NCI-H146 treated with DMSO at 0.1 percent for 48 hours (cell line): Measurements from ENCODE around the gene PTGES3.
"Not testable (repeated sequence)": the region's sequence is repeated elsewhere in the genome, so short reads cannot be mapped to it uniquely, and the experiment has no call there.

Experiments
- DNase-seq: peaks from one replicate; lab custom pipeline; 2025; ENCODE audit not compliant: unreplicated experiment; lab: John Stamatoyannopoulos, UW

The PTGES3 gene

DNA sequence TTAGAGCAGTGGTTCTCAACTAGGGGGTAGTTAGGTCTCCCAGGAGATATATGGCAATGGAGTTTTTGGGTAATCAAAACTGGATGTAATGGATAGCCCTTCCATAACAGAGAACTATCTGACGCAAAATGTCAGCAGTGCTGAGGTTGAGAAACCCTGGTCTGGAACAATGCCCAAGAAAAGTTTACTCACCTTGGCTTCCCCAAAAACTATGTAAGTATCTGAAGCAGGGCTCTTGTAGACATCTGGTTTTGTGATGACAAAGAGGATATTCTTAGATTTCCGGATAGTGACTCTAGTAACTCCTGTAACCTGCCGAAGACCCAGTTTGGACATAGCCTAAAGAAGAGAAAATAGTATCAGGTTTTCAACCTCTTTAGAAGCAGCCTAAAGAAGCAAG lies 25.3 kb upstream of the PTGES3 start:
- DNase-seq, result no peak

DNA sequence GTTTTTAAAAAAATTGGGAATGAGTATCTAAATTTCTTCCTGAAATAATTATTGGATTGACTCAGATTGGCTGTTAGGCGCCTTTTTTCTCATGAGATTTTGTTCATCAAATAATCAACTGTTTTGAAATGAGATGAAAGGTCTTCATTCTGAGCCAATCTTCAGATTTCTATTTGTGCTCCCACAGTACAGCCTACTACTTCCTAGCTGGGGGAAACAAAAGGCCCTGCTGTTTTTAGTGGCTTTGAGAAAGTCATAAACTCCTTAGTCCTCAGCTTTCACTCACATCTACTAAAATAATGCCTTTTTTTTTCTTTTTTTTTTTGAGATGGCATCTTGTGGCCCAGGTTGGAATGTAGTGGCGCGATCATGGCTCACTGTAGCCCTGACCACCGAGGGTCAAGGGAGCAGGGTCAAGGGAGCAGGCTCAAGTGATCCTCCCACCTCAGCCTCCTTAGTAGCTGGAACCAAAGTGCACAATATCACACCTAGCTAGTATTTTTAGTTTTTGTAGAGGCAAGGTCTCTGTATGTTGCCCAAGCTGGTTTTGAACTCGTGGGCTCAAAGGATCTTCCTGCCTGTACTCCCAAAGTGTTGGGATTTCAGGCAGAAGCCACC lies 21.8 kb upstream of the PTGES3 start:
- no peak for DNase-seq

DNA sequence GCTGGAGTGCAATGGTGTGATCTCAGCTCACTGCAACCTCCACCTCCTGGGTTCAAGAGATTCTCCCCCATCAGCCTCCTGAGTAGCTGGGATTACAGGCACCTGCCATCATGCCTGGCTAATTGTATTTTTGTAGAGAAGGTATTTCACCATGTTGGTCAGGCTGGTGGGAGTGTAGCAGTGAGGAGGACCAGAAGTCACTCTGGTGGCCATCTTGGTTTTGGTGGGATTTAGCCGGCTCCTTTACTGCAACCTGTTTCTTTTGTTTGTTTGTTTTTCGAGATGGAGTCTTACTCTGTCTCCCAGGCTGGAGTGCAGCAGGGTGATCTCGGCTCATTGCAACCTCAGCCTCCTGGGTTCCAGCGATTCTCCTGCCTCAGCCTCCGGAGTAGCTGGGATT lies 16.4 kb upstream of the PTGES3 start:
- DNase-seq, result not testable (repeated sequence)

DNA sequence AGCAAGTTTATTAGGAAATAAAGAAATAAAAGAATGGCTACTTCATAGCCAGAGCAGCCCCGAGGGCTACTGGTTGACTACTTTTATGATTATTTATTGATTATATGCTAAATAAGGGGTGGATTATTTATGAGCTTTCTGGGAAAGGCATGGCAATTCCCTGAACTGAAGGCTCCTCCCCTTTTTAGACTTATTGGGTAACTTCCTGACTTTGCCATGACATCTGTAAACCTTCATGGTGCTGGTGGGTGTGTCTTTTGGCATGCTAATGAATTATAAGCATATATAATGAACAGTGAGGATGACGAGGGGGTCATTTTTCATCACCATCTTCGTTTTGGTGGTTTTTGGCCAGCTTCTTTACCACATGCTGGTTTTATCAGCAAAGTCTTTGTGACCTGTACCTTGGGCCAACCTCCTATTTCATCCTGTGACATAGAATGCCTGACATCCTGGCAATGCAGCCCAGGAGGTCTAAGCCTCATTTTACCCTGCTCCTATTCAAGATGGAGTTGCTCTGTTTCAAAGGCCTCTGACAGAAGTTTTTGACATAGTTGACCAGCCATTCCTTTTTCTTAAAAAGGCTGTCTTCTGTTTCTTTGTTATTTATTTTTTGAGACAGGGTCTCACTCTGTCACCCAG lies 11.1 kb upstream of the PTGES3 start:
- DNase-seq, result no peak

DNA sequence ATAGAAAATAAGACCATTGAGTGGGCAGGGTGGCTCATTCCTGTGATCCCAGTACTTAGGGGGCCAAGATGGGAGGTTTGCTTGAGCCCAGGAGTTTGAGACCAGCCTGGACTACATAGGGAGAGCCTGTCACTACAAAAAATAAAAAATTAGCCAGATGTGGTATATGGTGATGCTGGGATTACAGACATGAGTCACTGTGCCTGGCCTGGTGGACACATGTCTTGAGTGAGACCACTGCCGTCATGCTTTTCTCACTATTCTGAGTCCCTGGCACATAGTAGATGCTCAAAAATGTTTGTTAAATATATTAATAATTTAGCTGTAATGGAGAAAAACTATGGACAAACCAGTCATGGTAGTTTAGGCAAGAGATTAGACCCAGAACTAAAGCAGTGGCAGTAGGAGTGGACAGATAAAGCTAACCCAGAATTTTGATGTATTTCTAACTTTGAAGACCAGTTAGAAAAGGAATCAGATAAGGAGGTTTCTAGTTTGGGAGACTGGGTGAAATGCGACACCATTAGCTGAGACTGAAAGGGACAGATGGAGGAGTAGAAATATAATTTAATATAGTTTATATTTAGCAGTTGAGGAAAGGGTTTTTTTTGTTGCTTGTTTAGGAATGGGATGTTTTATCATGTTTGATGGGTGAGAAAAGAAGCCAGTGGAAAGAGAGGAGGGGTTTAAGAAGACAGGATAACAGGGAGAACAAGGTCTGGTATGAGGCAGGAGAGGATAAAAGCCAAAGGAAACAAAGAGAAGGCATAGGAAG lies 7.4 kb upstream of the PTGES3 start:
- no peak for DNase-seq

DNA sequence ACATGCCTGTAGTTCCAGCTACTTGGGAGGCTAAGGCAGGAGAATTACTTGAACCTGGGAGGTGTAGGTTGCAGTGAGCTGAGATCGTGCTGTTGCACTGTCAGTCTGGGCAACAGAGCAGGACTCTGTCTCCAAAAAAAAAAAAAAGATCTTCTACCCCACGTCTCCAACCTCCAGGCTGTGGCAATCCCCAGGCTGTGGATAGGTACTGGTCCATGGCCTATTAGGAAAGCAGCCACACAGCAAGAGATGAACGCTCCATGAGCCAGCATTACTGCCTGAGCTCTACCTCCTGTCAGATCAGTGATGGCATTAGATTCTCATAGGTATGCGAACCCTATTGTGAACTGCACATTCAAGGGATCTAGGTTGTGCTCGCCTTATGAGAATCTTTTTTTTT lies 6.1 kb upstream of the PTGES3 start:
- DNase-seq, result no peak

DNA sequence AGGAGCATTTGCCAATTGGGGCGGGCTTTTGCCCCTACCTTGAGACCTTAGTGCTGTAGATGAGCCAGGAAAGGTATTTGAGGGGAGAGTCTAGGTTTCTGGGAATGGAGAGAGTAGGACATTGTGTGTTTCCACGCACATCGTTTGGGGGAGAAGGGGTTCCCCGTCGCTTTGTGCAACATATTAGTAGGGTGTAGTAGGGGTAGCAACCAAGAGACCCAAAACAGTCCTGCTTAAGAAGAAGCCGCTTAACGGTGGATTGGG lies 694 bp upstream of the PTGES3 start:
- DNase-seq, result no peak

DNA sequence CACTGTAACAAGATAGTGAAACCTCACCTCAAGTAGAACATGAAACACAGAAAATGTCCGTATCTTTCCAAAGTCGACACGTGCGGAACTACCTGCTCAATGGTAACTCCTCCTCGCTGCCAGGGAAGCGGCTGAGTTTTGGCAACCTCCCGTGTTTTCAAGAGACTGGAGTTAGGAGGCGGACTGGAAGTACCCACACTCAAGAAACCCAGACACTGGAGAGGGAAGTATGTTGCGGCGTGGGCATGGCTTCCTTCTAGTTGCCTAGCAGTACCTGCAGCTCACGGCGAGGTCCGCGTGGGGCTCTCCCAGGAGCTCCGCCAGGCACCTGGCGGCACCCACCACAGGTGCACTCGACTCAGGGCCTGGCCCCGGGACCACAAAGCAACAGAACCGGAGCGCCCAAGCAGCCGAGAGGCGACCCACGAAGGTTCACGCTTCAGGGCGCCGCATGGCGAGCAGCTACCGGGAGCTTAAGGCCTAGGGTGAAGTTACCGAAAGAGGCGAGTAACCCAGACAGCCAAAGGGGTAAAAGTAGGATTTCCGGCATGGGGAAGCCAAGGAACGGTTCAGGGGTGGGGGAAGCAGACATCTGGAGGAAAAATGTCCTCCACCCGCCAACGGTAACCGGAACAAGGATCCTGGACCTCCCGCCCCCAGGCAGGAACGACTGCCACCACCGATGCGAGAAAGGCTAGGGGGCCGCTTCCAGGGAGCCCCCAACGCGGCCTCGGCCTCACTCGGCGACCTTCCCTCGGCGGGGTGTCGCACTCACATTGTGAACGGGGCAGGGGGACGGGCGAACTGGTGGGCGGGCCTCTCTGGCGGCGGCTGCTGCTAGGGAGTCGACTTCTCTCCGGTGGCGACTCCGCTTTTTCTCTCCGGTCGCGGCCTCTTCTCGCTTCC lies 608 bp downstream of the PTGES3 start:
- DNase-seq, result peak; percentile 27

DNA sequence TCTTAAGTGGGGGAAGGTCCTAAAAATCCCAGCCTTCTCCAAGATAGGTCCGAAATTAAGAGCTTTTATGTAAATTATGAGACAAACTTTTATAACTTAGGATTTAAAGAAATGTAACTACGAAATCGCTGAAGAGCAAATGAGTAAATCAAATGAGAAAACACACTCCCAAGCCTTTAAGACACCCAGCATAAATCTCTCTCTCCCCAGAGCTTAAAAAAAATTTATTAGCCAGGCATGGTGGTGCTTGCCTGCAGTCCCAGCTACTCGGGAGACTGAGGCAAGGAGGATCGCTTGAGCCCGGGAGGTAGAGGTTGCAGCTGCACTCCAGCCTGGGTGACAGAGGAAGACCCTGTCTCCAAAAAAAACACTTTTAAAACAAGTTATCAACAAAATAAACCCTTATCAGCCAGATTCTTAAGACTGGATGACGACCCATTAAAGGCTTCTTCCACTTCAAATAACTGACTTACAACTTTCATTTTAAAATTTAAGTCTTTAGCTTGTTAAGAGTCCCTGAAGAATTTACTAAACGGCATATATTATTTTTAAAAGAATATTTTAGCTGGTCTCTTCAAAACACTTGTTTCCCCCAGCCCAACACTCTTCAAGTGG lies 3.2 kb downstream of the PTGES3 start:
- no peak for DNase-seq

DNA sequence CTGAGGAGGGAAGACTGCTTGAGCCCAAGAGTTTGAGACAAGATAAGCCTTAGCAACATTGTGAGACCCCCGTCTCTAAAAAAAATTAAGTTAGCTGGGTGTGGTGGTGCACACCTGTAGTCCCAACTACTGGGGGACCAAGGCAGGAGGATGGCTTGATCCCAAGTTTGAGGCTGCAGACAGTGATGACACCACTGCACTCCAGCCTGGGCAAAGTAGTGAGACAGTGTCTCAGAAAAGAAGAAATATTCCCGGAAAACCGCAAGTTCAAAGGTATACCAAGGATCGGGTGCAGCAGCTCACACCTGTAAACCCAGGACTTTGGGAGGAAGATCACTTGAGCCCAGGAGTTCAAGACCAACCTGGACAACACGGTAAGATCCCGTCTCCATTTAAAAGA lies 5.8 kb downstream of the PTGES3 start:
- no peak for DNase-seq

DNA sequence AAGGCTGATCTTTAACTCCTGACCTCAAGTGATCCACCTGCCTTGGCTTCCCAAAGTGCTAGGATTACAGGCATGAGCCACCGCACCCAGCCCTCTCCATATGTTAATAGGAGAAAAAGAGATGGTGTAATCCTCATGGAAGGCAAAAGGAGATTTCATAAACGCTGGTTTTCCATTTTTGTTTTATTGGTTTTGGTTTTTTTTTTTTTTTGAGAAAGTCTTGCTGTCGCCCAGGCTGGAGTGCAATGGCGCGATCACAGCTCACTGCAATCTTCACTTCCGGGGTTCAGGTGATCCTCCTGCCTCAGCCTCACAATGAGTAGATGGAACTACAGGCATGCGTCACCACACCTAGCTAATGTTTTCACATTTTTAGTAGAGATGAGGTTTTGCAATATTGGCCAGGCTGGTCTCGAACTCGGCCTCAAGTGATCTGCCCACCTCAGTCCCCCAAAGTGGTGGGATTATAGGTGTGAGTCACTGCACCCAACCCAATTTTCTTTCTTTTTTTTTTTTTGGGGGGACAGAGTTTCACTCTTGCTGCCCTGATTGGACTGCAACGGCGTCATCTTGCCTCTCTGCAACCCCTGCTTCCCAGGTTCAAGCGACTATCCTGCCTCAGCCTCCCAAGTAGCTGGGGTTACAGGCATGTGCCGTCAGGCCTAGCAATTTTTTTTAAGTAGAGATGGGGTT lies 8.1 kb downstream of the PTGES3 start:
- DNase-seq, result no peak

DNA sequence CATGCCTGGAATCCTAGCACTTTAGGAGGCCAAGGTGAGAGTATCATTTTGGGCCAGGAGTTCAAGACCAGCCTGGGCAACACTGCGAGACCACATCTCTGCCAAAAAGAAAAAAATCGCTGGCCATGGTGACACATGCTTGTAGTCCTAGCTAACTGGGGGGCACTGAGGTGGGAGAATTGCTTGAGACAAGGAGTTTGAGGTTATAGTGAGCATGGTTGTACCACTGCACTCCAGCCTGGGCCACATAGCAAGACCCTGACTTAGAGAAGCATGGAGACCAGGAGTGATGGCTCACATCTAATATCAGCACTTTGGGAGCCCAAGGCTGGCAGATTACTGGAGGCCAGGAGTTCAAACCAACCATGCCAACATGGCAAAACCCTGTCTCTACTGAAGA lies 9.2 kb downstream of the PTGES3 start:
- no peak for DNase-seq

DNA sequence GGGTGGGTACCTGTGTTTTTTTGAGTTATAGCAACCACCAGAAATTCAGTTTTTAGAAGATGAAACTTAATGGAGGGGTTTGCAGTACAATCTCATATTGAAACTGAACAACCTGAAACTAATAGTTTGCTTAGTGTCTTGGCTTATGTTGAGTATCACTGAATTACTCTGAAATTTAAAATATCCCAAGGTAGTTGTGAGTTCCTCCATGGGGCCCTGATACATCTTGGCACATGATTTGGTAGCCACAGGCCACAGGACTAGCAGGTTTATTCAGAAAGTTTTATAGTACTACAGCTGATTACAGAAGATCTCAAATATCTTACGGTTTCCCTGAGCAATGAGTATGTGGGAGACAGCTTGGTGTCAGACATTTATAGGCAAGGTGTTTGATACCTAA lies 10.4 kb downstream of the PTGES3 start:
- no peak for DNase-seq

DNA sequence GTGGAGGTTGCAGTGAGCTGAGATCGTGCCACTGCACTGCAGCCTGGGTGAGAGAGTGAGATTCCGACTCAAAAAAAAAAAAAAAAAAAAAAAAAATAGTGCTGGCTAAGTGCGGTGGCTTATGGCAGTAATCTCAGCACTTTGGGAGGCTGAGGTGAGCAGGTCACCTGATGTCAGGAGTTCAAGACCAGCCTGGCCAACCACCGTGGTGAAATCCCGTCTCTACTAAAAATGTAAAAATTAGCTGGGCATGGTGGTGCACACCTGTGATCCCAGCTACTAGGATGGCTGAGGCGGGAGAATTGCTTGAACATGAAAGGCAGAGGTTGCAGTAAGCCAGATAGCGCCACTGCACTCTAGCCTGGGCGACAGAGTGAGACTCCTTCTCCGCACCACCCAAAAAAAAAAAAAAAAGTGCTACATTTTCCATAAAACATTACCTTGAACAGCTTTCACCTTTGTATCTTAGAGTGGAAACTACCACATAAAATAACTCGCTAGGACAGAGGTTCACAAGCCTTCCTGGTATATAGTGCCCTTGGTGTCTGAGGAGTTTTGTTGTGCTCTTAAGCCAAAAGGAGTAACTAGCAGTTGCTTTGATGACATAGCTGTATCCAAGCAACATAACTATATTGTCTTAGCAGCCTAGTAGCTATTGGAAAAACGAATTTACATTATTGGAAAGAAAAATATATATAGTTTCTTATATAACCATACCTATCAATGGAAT lies 11.1 kb downstream of the PTGES3 start:
- no peak for DNase-seq

DNA sequence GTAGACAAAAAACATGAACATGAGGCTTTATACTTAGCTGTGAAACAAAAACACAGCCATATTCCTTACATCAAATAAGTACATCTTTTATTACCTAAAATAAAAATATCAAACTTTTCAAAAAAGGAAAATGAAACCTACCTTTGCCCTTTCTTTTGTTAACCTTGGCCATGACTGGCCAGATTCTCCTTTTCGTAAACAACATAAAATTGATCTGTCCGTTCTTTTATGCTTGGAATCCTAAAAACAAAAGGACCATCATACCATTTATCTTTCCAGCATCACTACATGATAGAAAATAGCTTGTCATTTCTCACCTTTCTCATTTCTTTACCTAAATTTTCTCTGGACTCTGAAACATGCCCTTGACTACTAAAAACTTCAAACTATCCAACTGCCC lies 16.5 kb downstream of the PTGES3 start:
- no peak for DNase-seq

DNA sequence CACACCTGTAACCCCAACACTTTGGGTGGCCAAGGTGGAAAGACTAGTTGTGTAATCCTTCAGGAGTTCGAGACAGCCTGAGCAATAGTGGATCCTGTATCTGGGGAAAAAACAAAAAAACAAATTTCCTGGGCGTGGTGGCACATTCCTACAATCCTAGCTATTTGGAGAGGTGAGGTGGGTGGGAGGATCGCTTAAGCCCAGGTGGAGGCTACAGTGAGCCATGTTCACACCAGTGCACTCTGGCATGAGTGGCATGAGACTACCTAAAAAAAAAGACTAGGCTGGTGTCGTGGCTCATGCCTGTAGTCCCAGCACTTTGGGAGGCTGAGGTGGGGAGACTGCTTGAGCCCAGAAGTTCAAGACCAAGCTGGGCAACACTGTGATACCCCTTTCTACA lies 17.2 kb downstream of the PTGES3 start:
- no peak for DNase-seq

DNA sequence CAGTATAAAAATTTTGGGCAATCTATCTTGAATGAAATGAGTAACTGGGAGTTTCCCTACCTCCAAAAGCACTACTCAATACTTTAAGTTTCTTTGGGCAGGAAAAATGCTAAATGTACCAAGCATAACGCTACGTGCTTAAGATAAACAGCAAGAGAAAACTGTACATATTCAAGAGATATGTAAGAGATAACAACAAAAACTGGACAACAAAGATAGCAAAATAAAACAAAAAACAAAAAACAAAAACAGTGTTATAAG lies 20.0 kb downstream of the PTGES3 start:
- DNase-seq, result no peak

DNA sequence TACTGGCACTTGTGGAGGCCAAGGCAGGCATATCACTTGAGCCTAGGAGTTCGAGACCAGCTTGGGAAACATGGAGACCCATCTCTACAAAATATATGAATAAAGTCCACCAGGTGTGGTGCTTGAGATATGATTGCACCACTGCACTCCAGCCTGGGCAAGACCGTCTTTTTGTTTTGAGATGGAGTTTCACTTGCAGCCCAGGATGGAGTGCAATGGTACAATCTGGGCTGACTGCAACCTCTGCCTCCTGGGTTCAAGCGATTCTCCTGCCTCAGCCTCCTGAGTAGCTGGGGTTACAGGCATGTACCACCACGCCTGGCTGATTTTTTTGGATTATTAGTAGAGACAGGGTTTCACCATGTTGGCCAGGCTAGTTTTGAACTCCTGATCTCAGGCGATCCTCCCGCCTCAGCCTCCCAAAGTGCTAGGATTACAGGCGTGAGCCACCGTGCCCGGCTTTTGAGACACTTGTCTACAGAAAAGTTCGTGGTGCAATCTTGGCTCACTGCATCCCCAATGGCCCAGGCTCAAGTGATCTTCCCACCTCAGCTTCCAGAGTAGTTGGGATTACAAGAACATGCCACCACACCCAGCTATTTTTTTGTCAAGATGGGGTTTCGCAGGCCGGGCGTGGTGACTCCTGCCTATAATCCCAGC lies 26.0 kb downstream of the PTGES3 start:
- no peak for DNase-seq

DNA sequence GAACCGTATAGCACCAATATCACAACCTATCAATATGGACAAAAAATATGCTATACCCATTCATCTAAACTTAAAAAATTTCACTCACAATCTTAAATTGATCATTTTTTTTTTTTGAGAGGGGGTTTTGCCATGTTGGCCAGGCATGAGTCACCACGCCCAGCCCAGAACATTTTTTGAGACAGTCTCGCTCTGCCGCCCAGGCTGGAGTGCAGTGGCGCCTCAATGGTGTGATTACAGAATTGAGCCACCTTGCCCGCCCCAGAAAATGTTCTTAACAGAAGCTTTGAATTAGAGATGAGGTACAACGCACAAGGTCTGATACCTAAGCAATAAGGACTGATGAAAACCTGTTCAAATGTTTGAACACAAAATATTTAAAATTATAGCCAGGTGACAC lies 26.5 kb downstream of the PTGES3 start:
- DNase-seq, result no peak

DNA sequence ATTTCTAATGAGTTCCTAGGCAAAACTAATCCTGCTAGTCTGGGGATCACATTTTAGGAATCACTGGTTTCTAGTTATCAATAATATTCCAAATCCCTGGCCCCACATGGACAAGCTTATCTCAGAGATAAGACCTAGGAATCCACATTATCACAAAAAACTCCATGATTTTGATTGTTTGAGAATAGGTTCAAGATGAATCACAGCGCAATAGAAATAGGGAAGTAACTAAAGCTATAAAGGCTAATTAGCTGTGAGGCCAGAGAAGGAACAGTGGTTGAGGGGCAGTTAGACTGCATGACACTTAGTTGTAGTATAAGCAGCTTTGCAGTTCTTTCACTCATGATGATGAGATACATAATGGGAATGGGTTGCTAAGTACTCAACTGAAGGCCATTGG lies 29.2 kb downstream of the PTGES3 start:
- no peak for DNase-seq
